ENCODE measurements around the gene UGT1A7.

DNA sequence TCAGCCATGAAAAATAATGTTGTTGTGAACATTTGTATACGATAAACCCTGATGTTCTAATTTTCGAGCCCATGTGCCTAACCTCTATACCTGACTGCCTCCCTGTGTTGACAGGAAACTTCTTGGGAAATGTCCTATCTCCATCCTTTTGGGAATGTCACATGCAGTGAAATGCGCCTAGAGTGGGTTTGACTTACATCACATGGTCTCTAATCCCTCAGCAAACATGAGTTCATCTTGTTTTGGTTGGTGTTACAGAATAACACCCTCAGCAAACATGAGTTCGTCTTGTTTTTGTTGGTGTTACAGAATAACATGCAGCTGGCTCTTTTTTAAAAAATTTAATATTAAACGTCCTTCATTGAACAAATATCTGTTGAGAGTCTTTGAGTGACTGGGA is 6.6 kb downstream of the UGT1A7 start:
- TF ChIP-seq, protein P1, sequence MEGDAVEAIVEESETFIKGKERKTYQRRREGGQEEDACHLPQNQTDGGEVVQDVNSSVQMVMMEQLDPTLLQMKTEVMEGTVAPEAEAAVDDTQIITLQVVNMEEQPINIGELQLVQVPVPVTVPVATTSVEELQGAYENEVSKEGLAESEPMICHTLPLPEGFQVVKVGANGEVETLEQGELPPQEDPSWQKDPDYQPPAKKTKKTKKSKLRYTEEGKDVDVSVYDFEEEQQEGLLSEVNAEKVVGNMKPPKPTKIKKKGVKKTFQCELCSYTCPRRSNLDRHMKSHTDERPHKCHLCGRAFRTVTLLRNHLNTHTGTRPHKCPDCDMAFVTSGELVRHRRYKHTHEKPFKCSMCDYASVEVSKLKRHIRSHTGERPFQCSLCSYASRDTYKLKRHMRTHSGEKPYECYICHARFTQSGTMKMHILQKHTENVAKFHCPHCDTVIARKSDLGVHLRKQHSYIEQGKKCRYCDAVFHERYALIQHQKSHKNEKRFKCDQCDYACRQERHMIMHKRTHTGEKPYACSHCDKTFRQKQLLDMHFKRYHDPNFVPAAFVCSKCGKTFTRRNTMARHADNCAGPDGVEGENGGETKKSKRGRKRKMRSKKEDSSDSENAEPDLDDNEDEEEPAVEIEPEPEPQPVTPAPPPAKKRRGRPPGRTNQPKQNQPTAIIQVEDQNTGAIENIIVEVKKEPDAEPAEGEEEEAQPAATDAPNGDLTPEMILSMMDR (IDR thresholded peaks at IDR 0.05) = no peak
- no peak for TF ChIP-seq POLR2A (IDR thresholded peaks at IDR 0.05)

All from right lobe of liver (tissue), 4 donors.